HG03460 (cell line): ENCODE measurements around the gene CEACAM4.
"Not testable (repeated sequence)": the region's sequence is repeated elsewhere in the genome, so short reads cannot be mapped to it uniquely, and the experiment has no call there.

Experiments used
- ATAC-seq: cut with Tn5 transposase; IDR thresholded peaks from one replicate; pipeline ENCODE4 v1.9.1; 2021; ENCODE audit not compliant: unreplicated experiment

CEACAM4 gene

GRCh38 chr19:41626877-41627276, at the start of gene CEACAM4:
Gene CEACAM4, minus strand, starts transcription at chr19:41627074. Its CDS starts 111 bp downstream, at chr19:41626963.
- no peak for ATAC-seq

DNA sequence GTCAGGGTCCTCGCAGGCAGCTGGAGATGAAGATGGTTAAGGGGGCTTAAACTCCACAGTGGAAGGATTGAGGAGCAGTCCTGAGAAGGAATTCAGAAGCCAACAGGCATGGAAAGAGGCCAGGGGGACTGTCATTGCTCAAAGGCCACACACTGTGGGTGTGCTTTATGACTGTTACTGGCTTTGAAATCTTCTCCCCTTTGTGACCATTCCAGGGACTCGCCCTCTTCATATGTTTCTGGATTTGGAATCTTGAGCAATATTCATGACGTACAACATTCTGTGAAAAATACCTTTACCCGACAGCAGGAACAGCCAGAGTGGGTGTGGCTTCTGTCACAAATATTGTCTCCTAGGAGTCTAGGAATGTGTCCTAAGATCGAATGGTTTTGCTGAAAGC, 44.6 kb upstream of the CEACAM4 start:
- no peak for ATAC-seq

GRCh38 chr19:41670755-41671154, 43.9 kb upstream of the CEACAM4 start:
- no peak for ATAC-seq

GRCh38 chr19:41668315-41668714, 41.4 kb upstream of the CEACAM4 start:
- ATAC-seq = no peak

DNA sequence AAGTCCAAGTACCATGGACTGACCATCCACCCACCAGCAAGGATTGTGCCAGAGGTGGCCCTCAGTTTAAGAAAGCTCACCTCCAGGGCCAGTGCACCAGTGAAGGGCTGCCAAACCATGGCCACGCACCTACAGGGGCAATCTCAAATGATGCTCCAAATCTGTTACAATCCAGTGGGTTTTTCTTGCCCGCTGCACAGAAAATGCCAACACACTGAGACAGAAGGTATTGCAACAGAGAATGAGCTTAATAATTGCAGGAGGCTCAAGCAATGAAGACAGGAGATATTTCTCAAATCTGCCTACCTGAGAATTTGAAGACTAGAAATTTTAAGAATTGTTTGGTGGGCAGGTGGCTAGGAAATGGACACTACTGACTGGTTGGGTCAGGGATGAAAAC, 39.2 kb upstream of the CEACAM4 start:
- ATAC-seq = no peak

DNA sequence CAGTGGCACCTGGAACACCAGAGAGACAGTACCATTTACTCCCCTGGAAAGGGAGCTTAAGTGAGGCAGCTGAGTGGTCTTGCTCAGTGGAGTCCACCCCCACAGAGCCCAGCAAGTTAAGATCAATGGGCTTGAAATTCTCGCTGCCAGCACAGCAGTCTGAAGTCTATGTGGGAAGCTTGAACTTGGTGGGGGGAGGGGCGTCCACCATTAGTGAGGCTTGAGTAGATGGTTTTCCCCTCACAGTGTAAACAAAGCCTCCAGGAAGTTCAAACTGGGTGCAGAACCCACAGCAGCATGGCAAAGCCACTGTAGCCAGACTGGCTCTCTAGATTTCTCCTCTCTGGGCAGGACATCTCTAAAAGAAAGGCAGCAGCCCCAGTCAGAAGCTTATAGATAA, 30.3 kb upstream of the CEACAM4 start:
- ATAC-seq = no peak

DNA sequence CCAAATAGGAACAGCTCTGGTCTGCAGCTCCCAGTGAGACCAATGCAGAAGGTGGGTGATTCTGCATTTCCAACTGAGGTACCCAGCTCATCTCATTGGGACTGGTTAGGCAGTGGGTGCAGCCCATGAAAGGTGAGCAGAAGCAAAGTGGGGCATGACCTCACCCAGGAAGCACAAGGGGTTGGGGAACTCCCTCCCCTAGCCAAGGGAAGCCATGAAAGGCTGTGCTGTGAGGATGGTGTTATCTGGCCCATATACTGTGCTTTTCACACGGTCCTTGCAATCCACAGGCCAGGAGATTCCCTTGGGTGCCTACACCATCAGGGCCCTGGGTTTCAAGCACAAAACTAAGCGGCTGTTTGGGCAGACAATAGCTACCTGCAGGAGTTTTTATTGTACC, 29.9 kb upstream of the CEACAM4 start:
- not testable (repeated sequence) for ATAC-seq

DNA sequence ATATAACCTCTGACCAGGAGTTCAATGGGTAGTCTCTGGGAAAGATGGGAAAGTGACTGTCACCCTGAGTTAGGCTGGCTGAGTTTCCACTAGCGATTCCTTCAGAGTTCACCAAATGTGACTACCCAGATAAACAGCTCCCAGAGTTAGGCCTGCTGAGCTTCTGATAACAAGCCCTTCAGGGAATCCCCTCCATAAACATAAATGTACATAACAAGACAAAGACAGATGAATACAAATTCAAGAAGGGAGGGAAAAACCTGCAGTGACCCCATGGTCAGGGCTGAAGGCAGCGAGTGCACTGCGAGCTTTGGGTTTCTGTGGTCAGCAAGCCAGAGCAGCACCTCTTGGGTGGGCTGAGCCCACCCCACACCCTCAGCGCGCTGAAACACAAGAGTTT, 25.4 kb upstream of the CEACAM4 start:
- no peak for ATAC-seq

- no peak for ATAC-seq
Observed at GRCh38 chr19:41649827-41650226, 23.0 kb upstream of the CEACAM4 start.

GRCh38 chr19:41646589-41647204, 19.8 kb upstream of the CEACAM4 start:
- ATAC-seq = no peak

DNA sequence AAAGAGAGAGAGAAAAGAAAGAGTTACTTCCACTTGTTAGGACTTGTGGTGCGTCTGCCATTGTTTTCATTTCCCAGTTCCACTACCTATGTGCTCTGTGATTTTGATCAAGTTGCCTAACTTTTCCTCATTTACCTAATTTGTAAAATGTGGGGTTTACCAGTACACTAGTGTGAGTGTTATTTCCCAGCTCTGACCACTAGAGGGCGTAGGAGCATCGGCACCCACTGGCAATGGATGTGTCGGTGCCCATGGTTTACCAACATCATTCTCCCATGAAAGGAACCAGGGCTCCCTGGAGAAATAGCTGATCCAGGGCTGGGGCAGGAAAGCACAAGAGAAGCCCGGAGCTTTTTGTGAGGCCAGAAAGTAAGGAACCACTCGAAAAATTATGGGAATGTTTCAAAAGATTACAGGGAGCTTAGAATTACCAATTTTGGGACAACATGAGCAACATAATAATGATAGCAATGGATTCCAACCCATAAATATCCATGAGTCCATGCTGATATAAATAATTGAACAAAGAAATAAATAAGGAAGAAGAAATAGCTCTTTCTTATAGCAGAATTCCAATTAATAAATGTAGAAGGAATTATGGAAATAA, 15.1 kb upstream of the CEACAM4 start:
- no peak for ATAC-seq

- no peak for ATAC-seq
Observed at GRCh38 chr19:41638641-41639081, 11.8 kb upstream of the CEACAM4 start.

- no peak for ATAC-seq
Observed at GRCh38 chr19:41637484-41637883, 10.6 kb upstream of the CEACAM4 start.

- ATAC-seq = no peak
Observed at GRCh38 chr19:41627966-41628675, 1.2 kb upstream of the CEACAM4 start.

- ATAC-seq = no peak
Observed at GRCh38 chr19:41626278-41626677, 596 bp downstream of the CEACAM4 start.

- ATAC-seq = no peak
Observed at GRCh38 chr19:41624937-41625336, 1.9 kb downstream of the CEACAM4 start.

DNA sequence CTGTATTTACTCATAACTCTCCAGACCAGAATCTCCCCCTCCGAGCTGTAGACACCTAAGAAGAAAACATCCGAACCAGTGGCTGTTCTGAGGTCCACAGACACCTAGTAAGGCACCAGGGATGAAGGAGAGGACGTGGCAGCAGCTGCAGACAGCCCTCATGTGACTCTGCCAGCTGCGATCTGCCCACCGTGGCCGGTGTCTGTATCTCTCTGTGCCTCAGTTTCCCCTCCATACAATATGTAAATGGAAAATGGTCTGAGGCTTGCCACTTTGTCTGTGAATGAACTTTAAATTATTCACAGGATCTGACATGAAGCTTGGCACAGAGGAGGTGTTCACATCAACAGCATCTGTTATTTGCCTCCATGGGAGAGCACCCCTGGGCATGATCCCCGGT, 2.4 kb downstream of the CEACAM4 start:
- no peak for ATAC-seq

- ATAC-seq = no peak
Observed at GRCh38 chr19:41623360-41623759, 3.5 kb downstream of the CEACAM4 start.

GRCh38 chr19:41621654-41622053, 5.2 kb downstream of the CEACAM4 start:
- ATAC-seq = no peak

- ATAC-seq = no peak
Observed at GRCh38 chr19:41621226-41621625, 5.6 kb downstream of the CEACAM4 start.

- ATAC-seq = no peak
Observed at GRCh38 chr19:41620171-41620570, 6.7 kb downstream of the CEACAM4 start.

- no peak for ATAC-seq
Observed at GRCh38 chr19:41619018-41619556, 7.8 kb downstream of the CEACAM4 start.
